GM21825 (cell line): Measurements from ENCODE around the gene SLC39A11.
A peak's percentile ranks its signal among the peaks of the same experiment; 100 is the strongest.
"Not testable (repeated sequence)": the region's sequence is repeated elsewhere in the genome, so short reads cannot be mapped to it uniquely, and the experiment has no call there.

ENCODE experiments used
- ATAC-seq: cut with Tn5 transposase; IDR thresholded peaks from one replicate; pipeline ENCODE4 v1.9.1; 2021; ENCODE audit warnings: mild to moderate bottlenecking, moderate library complexity; ENCODE audit not compliant: unreplicated experiment

Gene SLC39A11

DNA sequence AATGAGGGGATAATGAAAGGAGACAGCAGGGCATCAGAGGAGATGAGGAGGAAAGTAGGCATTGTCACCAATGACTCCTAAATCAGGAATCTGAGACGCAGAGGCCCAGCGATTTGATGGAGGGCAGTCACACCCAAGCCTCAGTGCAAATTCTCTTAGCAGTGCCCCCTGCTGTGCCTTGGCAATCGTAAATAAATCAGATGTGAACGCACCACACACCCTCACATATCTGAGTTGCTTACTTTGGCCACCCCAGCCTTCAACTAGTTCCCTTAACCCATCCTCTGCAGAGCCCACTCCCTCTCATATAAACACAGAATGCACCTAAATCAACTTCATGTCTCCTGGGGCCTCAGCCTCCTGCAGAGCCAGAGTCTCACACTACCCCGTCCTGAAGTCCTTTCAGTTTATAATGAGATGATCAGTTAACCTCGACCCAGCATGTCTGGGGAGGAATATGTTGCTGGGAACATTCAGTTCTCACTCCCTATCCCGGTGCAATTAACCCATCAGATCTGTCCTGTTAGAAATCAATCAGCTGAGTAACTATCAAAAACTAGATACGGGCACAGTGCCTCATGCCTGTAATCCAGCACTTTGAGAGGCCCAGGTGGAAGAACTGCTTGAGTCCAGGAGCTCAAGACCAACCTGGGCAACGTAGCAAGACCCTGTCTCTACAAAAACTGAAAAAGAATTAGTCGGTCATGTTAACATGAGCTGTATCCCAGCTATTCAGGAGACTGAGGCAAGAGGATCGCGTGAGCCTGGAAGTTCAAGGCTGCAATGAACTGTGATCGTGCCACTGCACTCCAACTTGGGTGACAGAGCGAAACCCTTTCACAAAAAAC, 78.4 kb downstream of the SLC39A11 start:
- ATAC-seq = no peak

DNA sequence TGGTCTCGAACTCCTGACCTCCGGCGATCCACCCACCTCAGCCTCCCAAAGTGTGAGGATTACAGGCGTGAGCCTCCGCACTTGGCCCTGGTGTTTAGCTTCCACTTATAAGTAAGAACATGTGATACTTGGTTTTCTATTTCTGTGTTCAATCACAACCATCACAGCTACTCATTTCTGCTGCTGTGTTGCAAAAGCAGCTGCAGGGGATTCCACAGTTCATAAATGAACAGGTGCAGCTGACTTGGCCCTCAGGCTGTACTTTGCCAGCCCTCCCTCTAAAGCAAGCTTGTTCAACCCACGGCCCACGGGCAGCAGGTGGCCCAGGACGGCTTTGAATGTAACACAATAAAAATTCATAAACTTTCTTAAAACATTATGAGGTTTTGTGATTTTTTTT, 79.2 kb downstream of the SLC39A11 start:
- ATAC-seq = no peak

DNA sequence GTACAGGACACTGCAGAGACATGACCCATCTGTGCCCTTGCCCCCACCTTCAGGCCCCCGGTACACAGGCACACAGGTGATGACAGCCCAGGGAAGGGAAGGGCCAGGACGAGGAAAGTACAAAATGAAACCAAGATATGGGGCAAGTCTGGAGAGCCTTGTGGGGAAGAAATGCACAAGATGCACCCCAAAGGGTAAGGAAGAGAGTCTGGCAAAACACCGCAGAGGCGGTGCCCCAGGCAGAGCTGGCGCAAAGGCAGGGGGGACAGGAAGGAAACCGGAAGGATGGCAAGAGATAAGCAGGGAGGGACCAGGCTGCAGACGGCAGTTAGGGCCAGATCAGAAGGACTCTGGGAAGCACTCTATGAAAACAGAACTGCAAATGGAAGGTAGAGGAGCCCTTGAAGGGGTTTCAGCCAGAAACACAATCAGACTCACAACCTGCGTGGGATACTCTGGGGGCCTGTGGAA, 81.4 kb downstream of the SLC39A11 start:
- ATAC-seq = no peak

DNA sequence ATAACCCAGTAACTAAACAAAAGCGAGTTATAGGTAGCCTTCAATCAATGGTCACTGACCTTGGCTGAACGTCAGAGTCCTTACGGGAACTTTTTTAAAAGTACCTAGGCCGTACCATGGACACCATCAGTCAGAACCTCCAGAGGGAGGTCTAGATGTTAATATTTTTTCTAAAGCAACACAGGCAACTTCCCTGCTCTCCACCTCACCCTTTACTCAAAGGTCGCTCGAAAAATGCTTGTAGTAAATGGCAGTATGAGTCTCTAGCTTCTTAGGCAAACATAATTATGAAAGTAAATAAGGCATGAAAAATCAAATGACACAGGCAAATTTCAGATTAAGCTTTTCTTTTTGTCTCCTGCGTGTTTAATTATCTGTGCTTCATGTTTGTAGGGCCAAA, 82.1 kb downstream of the SLC39A11 start:
- no peak for ATAC-seq

DNA sequence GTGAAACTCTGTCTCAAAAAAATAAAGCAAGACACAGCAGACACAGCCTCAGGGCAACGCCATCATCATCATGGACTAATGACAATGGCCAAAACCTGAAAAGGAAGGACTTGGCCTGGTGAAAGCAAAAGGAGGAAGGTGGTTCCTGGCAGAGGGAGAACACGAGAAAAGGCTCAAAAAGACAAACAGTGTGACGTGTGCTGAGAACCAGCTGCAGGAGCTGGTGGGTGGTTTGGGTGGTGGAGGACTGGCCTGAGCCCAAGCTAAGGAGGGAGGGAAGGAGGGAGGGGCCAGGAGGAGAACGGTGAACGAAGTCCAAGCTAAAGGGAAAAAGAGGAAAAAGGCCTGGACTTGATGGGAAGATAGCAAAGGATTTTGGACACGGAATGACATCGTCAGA, 85.1 kb downstream of the SLC39A11 start:
- no peak for ATAC-seq

DNA sequence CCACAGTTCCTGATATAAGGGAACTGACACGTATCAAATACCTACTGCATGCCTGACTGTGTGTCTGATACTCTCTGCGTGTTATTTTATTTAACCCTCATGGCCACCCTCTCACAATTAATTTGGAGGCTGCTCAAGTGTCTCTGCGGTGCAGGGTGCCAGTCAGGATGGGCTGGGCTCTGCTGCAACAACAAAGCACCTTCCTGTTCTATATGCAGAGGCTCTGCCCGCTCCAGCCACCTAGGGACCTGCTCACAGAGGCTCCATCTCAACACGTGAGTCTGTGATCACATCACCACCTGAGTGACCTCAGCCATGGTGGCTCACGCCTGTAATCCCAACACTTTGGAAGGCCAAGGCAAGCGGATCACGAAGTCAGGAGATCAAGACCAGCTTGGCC, 87.1 kb downstream of the SLC39A11 start:
- no peak for ATAC-seq

DNA sequence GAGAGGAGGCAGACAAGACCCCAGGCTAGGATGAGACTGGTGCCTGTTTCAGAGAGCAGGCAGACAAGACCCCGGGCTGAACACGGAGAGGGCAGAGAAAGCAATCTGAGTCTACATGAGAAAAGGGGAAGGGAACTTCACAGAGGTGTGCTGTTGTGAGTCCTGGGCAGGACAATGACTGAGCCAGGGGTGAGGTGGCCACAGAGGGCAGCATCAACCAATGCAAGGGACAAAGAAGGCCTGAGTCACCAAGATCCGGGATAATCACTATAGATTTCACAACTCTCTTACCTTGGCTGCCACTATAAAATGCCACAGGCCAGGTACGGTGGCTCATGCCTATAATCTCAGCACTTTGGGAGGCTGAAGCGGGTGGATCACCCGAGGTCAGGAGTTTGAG, 89.0 kb downstream of the SLC39A11 start:
- no peak for ATAC-seq

DNA sequence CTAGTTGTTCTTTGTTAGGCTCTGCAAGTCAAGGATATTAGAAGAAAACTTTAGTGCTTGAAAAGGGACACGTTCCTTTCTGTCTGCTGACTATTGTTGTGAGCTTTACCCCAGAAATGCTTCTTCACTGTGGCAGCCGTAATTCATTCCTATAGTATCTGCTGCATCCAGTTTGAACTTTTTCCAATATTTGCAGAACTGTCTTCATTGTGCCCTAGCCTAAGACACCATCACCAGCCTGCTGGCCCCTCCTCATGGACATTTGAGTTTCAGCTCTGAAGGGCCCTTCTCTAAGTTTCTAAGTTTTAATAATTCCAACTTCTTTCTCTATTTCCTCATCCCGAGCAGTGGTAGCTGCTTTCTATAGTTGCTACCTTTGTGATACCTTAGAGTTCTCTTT, 91.7 kb downstream of the SLC39A11 start:
- no peak for ATAC-seq

DNA sequence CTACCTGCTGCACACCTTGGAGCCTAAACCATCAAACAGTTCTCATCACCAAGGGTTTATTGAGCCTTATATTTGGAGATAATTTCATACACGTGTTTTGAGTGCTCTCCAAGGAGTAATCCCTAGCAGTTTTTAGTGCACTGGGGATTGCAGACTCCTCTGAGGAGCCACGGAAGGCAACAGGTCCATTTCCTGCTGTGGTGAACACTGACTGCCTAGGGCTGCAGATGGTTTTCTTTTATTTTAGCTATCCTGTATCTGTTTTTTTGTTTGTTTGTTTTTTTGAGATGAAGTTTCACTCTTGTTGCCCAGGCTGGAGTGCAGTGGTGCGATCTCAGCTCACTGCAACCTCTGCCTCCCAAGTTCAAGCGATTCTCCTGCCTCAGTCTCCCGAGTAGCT, 93.0 kb downstream of the SLC39A11 start:
- ATAC-seq = not testable (repeated sequence)

DNA sequence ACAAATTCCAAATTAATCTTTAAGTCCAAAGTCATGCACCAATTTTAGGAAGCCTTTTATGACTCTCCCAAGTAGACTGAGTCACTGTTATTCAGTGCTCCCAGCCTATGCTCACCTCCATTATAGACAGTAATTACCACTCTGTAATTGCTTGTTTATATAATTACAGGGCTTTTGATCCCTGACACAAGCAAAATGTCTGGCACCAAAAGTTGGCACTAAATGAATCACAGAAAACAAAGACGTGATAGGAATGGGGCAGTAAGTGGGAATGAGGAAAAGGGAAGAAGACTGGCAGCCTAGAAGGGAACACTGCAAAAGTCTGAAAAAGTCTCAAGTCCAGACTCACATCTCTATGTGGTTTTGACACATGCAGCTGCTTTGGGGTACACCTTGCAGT, 94.1 kb downstream of the SLC39A11 start:
- no peak for ATAC-seq

DNA sequence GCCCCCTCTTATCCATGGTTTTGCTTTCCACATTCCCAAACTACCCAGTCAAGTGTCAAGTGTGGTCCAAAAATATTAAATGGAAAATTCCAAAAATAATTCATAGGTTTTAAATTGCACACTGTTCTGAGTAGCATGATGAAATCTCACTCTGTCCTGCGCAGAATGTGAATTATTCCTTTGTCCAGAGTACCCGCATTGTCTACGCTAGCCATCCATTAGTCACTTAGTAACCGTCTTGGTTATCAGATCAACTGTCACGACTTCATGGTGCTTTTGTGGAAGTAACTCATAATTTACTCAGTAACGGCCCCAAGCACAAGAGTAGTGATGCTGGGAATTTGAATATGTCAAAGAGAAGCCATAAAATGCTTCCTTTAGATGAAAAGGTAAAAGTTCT, 94.9 kb downstream of the SLC39A11 start:
- ATAC-seq = no peak

DNA sequence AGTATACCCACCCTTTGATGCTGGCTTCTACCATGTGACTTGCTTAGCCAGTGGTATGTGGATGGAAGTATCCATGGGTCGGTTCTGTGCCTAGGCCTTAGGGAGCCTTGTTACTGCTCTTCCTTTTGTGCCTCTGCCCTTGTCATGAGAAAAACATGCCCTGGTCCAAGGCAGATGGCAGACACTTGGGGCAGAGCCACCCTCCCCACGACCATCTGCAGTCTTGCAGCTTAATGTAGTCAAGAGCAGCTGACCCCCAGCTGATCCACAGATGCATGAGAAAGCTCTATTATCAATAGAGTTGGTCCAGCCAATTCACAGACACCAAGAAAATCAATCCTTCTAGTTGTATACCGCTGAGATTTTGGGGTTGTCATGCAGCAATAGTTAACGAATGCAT, 95.7 kb downstream of the SLC39A11 start:
- no peak for ATAC-seq

DNA sequence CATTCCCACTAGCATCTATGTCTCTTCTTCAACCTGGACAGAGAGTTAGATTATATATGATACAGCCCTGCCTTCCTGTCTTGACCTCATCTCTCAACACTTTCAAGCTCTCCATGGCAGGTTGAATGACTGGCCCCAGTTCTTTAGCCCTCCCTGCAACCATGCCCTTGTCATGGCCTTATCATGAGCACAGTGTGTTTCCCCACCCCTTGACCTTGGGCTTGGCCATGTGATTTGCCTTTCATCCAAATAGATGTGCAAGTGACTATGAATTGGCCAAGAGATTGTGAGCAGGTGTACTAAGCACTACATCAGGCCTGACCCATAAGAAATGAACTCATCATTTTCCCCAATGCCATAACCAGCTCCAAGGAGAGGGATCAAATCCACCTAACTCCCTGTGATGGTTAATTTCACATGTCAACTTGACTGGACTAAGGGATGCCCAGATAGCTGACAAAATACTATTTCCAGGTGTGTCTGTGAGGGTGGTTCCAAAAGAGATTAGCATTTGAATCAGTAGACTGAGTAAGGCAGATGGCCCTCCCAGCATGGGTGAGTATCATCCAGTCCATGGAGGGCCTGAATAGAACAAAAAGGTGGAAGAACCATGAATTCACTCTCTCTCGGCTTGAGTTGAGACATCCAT, 97.4 kb downstream of the SLC39A11 start:
- ATAC-seq = no peak

DNA sequence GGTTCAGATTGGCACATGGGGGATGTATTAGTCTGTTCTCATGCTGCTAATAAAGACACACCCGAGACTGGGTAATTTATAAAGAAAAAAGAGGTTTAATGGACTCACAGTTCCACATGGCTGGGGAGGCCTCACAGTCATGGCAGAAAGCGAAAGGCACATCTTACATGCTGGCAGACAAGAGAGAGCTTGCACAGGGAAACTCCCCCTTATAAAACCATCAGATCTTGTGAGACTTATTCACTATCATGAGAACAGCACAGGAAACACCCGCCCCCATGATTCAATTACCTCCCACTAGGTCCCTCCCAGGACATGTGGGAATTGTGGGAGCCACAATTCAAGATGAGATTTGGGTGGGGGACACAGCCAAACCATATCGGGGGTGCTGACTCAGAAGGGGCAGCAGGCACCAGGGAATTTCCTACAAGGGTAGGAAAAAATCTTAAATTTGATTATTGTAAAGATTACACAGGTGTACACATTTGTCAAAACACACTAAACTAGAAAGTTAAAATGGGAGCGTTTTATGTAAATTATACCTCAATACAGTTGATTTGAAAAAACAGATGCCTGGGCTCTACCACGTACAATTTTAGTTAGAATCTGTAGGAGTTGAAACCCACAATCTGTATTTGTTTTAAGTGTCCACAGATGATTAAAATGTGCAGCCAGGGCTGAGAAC, 99.6 kb downstream of the SLC39A11 start:
- peak; percentile 59 for ATAC-seq

DNA sequence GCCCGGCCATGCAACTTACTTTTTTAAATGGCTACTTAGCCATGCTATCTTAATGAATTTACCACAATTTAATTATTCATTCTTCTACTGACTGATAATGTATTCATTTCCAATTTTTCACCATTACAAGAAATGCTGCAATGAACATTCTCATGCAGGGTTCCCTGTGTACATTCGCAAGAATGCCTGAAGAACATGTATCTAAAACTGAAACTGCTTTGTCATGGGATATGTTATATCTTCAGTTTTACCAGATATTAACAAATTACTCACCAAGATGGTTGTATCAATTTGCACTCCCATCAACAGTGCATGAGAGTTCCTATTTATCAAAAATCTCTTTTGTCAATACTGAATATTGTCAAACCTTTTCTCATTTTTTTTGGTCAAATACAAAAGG, 100.8 kb downstream of the SLC39A11 start:
- no peak for ATAC-seq

DNA sequence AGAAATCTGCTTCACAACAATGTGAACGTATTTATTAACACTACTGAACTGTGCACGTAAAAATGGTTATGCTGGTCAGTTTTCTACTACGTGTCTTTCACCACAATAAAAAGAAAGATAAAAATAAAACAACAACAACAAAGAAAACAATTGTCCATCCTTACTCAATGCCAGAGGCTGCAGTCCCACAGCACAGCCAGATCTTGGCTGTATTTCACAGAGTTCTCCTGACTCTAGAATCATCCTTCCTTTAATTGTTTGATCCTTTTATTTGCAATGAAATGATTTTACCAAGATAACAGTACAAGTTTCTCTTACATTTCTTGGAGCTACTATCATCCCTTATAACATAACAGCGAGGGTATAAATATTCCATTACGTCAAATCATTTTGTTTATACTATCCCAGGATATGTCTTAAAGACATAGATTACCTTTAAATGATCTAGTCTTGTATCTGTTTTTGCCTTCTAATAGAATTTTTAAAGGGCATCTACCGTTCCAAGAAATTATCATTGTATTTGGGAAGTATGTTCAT, 103.3 kb downstream of the SLC39A11 start:
- ATAC-seq = no peak

DNA sequence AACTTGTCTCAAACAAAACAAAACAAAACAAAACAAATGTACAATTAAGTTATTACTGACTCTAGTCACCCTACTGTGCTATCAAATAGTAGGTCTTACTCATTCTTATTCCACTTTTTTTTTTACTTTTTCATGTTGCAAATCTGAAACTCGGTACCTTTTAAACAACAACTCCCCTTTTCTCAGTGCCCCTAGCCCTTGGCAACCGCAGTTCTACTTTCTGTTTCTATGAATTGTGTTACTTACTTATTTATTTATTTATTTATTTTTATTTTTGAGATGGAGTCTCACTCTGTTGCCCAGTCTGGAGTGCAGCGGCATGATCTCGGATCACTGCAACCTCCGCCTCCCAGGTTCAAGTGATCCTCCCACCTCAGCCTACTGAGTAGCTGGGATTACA, 104.0 kb downstream of the SLC39A11 start:
- no peak for ATAC-seq

DNA sequence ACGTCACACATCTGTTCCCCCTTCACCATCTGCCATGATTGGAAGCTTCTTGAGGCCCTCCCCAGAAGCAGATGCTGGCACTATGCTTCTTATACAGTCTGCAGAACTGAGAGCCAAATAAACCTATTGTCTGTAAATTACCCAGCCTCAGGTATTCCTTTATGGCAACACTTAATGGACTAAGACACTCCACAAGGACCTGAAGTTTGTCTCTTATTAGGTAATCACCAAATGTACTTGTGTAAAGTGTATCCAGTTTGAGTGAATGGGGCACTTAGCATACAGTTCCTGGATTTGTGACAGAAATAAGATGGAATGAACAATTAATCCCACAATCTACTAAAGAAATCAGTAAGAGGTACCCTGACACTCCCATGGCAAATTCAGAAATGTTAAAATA, 105.3 kb downstream of the SLC39A11 start:
- no peak for ATAC-seq

DNA sequence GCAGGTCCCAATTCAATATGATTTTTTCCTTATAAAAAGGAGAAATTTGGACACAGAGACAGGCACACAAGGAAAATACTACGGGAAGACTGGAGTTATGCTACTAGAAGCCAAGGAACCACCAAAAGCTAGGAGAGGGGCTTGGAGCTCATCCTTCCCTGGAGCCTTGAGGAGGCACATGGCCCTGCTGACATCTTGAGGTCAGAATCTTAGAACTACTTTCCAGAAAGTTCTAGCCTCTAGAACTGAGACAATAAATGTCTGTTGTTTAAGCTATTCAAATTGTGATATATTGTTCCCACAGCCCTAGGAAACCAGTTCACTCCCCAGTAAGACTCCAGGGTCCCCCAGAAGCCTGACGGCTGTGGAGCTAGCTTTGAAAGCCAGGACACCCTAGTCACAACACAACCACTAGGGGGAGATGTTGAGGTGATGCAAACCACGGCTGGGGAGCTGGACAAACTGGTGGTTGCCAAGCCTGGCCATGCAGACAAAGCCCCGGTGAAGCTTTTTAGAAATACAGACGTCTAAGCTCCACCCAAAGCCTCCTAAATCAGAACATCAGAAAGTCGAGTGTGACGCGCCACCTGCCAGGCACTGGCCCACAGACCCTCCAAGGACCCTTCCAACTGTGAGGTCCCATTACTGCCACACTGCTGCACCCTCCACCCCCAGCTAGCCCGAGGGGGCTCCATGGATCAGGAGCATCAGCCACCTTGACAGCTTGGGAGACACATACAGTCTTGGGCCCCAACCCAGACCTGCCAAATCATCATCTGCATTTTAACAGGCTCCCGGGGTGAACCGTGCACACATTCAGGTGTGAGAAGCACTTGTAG, 106.4 kb downstream of the SLC39A11 start:
- no peak for ATAC-seq

DNA sequence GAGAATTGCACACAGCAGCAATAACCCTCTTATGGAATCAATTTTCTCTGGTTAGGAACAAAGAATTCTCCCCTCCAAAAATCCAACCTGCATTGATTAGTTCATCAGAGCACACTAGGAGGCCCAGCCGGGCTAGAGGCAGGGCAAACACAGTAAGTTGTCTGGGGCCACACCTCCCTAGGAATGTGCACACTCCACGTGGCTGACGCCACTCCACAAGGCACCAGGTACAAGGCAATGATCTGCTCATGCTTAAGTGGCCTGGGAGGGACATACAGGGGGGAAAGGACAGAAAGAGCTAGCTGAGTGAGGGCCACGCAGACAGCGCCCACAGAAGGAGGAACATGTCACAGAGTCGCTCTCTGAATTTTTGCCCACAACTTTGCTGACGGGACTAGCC, 107.6 kb downstream of the SLC39A11 start:
- ATAC-seq = no peak
